ENCODE data around the gene ELOVL3.
"Not testable (repeated sequence)": the region's sequence is repeated elsewhere in the genome, so short reads cannot be mapped to it uniquely, and the experiment has no call there.

The ELOVL3 gene, protein sequence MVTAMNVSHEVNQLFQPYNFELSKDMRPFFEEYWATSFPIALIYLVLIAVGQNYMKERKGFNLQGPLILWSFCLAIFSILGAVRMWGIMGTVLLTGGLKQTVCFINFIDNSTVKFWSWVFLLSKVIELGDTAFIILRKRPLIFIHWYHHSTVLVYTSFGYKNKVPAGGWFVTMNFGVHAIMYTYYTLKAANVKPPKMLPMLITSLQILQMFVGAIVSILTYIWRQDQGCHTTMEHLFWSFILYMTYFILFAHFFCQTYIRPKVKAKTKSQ

DNA sequence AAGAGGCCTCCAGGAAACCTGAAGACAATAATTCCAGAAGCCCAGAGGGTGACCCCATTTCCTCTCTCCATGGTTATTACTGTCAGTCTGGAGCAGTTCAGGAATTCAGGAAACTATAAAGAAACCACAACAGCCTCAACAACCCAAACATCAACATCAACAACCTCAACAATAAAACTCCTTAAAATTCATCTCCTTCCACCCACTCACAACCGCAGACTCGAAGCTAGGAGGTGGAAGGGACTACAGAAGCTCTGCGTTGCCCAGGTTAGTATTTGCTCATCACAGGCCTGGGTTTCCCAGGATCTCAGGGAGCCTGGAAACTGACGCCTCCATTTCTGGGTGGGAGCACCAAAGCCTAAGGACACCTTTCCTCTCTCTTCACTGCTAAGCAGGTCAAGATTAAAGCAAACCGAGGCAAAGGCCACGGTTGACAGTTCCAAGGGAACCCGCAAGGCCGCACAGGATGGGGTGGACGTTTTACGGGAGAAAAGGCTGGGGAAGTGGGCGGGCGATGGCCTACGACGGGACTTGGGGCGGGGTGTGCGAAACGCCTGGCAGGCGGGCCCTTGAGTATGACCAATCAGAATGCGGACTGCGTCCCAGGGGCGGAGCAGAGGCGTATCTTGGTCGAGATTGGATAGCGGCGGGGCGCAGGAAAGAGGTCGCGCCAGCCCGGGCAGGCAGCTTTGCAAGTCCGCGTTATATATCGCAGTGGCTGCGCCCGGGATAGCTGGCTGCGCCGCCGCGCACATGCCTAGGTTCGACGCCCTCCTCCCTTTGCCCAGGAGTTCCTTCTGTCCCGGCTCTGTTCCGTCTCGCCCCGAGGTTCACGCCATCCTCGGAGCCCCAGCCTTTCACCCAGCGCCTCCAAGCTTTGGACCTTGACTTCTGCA lies at the start of gene ELOVL3:
Gene ELOVL3 (plus strand): TSS at position 654 of the 896 bp plus-strand sequence. CDS start 250 bp downstream, outside the sequence.
- peak; percentile 76 for DNase-seq (ENCODE audit: low spot score)

DNA sequence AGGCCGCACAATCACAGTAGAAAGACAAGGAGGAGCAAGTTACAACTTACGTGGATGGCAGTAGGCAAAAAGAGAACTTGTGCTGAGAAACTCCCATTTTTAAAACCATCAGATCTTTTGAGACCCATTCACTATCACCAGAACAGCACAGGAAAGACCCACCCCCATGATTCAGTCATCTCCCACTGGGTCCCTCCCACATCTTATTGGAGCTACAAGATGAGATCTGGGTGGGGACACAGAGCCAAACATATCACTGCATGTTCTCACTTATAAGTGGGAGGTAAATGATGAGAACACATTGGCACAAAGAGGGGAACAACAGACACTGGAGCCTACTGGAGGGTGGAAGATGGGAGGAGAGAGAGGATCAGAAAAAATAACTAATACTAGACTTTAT lies 41.5 kb upstream of the ELOVL3 start:
- no peak for DNase-seq (ENCODE audit: low spot score)

DNA sequence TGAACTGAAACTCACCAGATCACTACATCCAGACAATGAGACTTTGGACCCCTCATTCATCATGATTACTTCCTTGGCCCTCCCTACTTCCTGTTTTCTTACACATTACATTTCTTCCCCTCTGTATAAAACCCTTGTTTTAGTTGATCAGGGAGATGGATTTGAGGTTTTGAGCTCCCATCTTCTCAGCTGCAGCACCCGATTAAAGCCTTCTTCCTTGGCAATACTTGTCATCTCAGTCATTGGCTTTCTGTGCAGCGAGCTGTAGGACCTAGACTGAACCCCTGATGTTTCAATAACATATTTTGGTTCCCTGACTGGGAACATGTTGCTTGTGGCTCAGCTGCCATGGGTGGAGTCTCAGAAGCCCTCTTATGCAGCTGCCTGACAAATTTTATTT lies 40.8 kb upstream of the ELOVL3 start:
- no peak for DNase-seq (ENCODE audit: low spot score)

DNA sequence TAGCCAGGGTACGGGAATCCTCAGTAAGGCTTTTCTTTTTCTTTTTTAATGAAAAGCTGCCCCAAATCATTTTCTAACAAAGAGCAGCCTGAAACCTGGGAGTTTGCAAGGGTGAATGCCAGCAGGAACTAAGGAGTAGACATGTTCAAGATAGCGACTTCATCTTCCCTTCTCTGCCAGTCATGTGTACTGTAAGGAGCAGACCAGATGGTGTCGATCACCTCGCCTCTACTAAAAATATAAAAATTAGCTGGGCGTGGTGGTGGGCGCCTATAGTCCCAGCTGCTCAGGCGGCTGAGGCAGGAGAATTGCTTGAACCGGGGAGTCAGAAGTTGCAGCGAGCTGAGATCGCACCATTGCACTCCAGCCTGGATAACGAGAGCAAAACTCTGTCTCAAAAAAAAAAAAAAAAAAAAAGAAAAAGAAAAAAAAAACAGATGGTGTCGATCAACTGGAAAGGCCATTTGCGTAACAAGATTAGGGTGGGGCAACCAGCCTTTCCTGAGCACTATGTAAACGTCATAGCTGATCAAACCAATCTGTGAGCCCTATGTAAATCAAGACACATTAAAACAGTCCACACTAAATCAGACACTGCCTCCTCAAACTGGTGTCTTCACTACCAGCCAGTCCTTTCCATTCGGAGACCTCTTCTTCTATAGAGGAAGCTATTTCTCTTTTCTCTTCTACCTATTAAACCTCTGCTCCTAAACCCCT lies 40.1 kb upstream of the ELOVL3 start:
- no peak for DNase-seq (ENCODE audit: low spot score)

DNA sequence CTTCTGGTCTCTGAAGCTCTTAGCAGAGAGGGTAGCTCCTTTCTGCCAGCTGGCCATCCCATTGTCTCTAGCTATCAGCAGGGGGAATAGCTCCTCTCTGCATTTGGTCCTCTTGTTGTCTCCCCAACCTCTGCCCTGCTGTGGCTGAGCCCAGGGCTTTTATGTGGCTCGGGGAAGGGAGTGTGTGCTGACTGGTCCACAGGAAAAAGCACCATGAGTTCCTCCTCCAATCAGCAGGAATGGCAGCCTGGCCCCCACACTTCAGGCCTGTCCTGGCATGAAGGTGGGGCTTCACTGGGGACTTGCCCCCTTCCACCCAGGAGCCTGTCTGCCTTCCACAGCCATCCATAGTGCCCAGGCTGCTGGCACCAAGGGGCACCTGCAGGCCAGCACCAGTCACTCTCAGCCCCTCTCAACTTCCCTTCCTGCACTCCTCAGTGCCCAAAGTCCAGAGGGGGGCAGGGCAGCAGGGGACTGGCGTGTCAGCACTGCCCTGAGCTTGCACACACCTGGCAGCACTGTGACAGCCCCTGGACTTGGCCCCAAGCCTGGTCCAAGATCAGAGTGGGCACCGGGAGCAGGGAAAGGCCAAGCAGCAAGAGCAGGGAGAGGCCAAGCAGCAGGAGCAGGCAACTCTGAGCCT lies 37.7 kb upstream of the ELOVL3 start:
- DNase-seq (ENCODE audit: low spot score): no peak

DNA sequence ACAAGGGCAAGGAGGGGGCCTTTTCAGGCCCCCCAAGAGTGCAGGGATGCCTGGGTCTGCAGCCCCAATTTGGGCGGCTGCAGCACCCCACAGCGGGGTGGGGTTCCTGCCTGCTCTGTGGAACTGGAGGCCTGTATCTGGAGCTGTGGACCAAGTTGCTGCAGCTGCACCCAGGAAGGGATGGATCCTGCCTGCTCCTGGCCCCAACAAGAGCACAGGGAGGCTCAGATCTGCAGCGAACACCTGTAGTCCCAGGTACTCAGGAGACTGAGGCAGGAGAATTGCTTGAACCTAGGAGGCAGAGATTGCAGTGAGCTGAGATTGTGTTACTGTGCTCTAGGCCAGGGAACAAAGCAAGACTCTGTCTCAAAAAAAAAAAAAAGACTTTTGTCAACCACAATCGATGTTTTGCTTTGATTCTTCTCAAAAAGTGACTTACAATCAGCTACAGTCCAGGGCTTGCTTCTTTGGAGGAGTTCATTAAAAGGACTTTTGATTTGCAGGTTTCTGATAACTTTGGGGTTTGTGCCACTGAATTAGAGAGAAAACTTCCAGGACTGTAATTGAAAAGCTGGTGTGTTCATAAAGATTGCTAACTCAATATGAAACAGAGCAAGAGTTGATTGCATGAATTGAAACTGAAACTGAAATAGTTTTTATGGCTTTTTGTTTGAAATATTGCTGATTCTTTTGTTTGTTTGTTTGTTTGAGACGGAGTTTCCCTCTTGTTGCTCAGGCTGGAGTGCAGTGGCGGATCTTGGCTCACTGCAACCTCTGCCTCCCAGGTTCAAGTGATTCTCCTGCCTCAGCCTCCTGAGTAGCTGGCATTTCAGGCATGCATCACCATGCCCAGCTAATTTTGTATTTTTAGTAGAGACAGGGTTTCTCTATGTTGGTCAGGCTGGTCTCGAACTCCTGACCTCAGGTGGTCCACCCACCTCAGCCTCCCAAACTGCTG lies 36.9 kb upstream of the ELOVL3 start:
- DNase-seq (ENCODE audit: low spot score): not testable (repeated sequence)

DNA sequence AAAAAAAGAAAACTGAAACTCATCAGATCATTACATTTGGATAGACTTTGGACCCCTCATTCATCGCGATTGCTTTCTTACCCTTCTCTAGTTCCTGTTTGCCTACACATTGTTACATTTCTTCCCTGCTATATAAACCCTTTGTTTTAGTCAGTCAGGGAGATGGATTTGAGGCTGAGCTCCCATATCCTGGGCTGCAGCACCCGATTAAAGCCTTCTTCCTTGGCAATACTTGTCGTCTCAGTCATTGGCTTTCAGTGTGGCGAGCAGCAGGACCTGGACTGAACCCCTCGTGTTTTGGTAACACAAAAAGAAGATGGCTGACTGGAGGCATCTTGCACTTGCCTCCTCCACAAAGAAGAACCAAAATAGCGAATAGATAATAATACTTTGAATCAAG lies 34.1 kb upstream of the ELOVL3 start:
- no peak for DNase-seq (ENCODE audit: low spot score)

DNA sequence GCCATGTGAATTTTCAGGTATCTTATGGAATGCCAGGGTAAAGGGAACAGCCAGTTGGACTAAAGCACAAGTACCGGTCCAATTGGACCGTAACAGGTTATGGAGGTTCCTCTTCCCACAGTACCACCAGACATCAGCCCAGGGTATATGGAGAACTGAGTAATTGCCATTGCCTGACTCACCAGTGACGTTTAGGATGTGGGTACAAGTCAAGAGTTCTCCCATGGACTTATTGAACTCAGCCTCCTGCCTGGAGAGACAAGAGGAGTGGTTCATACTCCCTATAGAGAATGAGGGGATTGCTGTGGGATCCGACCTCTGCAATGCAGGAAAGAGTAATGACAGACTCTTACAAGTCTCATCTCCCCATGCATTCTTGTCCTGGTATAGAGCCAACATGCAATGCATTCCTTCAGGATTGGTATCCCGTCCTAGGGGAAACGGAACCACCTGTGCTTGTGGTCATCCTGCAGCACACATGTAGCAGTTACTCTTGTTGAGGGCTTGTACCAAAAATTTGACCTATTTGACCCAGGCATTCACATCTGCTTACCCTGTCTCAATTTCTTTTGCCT lies 30.7 kb upstream of the ELOVL3 start:
- DNase-seq (ENCODE audit: low spot score): no peak

DNA sequence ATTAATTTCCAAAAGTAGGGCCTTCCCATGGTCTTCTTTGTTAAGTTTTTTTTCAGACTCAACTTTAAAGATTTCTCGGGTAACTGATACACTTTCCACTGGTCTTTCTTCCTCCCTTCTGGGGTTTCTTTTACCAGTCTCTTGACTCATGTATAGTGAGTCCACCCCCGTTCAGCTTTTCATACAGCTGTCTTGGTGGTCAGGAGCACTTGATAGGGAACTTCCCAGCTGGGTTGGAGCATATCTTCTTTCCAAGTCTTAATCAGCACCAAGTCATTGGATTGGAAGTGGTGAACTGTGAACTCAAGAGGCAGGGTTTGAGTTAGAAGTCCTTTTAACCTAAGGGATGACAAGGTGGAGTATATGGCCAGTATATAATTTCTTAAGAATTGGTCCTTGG lies 29.2 kb upstream of the ELOVL3 start:
- no peak for DNase-seq (ENCODE audit: low spot score)

DNA sequence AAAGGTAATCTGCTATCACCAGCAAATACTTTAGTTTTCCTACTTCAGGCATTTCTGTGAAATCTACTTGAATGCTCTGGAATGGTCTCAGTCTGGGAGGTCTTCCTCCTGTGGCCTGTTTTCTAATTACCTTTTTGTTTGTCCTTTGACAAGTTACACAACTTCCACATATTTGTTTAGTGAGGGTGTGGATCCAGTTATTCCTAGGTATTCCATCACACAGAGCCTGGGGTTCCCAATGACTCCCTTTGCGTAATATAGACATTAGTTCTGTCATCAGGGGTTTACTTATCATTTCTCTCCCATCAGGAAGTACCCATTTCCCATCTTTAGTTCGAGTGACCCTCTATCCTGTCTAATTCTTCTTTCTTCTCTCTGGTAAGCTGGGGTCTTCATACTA lies 28.1 kb upstream of the ELOVL3 start:
- DNase-seq (ENCODE audit: low spot score): no peak

DNA sequence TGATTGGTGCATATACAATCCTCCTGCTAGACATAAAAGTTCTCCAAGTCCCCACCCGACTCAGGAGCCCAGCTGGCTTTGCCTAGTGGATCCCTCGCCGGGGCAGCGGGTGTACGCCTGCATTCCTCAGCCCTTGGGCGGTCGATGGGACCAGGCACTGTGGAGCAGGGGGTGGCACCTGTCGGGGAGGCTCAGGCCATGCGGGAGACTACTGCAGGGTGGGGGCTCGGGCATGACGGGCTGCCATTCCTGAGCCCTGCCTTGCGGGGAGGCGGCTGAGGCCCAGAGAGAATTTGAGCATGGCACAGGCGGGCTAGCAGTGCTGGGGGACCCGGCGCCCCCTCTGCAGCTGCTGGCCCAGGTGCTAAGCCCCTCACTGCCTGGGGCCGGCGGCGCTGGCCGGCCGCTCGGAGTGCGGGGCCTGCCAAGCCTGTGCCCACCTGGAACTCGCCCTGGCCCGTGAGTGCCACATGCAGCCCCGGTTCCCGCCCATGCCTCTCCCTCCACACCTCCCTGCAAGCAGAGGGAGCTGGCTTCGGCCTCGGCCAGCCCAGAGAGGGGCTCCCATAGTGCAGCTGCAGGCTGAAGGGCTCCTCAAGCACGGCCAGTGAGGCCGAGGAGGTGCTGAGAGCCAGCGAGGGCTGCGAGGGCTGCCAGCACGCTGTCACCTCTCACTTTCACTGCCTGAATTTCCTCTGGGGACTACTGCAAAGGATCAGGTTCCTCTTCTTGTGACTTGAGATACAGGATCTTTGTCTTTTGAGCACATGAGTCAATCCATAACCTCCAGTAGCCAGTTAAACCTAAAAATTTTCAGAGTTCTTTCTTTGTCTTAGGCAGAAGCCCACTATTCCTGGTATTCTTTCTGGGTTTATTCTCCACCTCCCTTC lies 25.1 kb upstream of the ELOVL3 start:
- DNase-seq (ENCODE audit: low spot score): no peak

DNA sequence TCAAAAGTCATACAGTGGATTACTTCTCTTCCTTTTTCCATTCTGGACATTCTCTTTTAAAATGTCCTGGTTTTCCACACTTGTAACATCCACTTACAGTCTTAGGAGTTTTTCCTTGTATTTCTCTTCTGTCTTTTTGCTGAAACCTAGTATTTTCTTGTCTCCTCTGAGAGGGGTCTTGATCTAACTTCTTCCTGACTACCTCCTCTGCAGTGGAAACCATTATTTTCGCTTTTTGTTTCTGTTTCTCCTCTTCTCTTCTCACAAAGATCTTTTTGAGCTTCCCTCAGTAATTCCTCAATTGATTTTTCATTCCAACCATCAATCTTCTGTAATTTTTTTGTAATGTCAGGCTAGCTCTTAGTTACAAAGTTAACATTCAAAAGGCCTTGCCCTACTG lies 23.7 kb upstream of the ELOVL3 start:
- no peak for DNase-seq (ENCODE audit: low spot score)

DNA sequence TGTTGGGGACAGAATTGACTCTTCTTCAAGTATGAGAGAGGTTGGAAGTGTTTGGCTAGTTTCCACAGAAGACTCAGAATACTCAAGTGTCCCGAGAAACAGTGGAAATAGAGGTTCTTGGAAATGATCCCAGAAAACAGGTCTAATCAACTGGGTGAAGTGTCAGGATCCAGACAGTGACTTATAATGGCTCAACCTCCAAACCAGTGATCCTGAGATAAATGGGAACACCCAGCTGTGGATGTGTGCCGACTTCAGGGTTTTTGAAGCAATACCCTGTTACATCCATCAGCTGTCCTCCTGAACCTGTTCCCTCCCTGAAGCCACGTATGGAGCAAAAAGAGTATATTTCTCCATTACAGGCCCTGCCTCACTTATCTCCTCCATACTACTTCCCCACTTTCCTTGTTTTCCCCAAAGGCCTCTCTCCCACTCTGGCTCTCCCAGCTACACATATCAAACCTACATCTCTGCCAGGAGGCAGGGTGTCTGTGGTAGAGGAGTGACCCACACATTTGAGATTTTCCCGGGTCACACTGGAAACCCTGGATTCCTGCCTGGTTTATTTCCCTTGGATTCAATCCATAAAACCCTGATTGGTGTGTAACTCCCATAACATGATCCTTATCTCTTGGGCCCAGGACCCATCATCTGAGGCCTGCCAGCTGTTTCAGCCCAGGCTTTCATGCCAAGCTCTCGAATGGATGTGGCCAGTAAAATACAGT lies 17.6 kb upstream of the ELOVL3 start:
- DNase-seq (ENCODE audit: low spot score): no peak

DNA sequence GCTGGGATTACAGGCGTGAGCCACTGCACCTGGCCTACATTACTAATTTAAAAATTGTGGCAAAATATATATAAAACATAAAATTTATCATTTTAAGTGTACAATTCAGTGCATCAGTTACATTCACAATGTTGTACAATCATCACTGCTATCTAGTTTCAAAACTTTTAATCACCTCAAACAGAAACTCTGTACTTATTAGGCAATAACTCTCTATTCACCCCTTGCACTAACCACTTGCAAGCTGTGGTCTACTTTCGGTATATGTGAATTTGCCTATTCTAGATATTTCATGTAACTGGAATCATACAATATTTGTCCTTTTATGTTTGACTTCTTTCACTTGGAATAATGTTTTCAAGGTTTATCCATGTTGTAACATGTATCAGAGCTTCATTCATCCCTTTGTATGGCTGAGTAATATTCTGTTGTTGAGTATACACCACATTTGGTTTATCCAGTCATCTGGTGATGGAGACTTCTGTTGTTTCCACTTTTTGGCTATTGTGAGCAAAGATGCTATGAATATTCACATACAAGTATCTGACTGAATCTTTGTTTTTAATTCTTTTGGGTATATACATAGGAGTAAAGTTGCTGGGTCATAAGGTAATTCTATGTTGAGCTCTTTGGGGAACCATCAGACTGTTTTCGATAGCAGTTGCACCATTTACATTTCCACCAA lies 14.3 kb upstream of the ELOVL3 start:
- DNase-seq (ENCODE audit: low spot score): no peak

DNA sequence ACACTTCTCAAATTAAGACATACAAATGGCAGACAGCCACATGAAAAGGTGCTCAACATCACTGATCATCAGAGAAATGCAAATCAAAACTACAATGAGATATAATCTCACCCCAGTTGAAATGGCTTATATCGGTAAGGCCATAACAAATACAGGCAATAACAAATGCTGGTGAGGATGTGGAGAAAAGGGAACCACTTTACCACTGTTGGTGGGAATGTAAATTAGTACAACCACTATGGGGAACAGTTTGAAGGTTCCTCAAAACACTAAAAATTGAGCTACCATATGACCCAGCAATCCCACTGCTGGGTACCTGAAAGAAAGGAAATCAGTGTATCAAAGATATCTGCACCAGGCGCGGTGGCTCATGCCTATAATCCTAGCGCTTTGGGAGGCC lies 12.5 kb upstream of the ELOVL3 start:
- DNase-seq (ENCODE audit: low spot score): not testable (repeated sequence)

DNA sequence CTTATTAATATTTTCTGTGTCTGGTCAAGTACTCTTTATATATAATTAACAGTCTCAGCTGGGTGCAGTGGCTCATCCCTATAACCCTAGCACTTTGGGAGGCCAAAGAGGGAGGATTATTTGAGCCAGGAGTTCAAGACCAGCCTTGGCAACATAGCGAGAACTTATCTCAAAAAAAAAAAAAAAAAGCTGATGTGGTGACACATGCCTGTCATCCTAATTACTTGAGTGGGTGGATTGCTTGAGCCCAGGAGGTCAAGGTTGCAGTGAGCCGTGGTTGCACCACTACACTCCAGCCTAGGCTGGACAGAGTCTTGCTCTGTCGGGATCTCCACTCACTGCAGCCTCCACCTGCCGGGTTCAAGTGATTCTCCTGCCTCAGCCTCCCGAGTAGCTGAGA lies 6.7 kb upstream of the ELOVL3 start:
- DNase-seq (ENCODE audit: low spot score): no peak

DNA sequence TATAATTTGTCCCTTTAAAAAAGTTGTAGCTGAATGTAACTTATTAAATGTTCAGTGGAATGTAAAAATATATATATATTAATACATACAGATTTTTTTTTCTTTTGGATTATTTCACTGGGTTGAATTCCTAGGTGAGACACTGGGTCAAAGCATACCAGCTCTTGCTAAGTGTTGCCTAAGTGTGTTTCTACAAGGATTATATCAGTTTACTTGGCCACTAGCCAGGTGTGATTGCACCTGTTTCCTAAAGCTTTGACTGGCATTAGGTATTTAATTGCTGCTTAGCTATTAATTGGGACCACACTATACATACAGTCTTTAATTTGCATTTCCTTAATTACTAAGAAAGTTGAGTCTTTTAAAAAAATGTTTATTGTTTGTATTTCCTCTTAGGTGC lies 5.5 kb upstream of the ELOVL3 start:
- DNase-seq (ENCODE audit: low spot score): no peak

DNA sequence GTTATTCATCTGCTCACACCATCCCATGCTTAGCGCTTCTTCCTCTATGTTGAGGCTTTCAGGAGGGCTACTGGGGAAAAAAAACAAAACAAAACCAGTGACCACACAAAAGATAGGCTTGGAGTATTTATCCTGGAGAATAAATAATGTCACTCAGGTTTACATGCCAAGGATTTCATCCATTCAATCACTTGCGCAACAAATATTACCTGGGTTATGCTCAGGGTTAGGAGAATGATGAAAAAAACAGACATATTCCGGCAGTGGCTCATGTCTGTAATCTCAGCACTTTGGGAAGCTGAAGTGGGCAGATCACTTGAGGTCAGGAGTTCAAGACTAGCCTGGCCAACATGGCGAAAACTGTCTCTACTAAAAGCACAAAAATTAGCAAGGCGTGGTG lies 3.3 kb upstream of the ELOVL3 start:
- no peak for DNase-seq (ENCODE audit: low spot score)

DNA sequence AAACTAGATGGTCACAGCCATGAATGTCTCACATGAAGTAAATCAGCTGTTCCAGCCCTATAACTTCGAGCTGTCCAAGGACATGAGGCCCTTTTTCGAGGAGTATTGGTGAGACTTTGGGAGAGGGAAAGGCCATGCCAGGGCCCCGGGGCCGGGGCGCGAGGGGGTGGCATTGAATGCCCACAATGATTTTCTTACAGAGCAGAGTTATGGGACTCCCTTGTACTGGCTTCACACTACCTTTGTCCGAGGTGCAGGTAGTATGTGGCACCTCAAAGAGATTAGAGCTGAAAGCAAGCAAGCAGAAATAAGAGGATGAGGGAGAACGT lies 407 bp downstream of the ELOVL3 start:
- DNase-seq (ENCODE audit: low spot score): no peak

Measured in LoVo (cell line).